DMS153 treated with DMSO at 0.1 percent for 48 hours (cell line): ENCODE results near the gene FBXO21.
"Not testable (repeated sequence)": the region's sequence is repeated elsewhere in the genome, so short reads cannot be mapped to it uniquely, and the experiment has no call there.

Experiments
- DNase-seq: peaks from one replicate; lab custom pipeline; 2025; ENCODE audit not compliant: unreplicated experiment; lab: John Stamatoyannopoulos, UW

The FBXO21 gene

GRCh38 chr12:117202556-117202955 lies 12.3 kb upstream of the FBXO21 start:
- DNase-seq, result no peak

GRCh38 chr12:117202033-117202432 lies 11.8 kb upstream of the FBXO21 start:
- no peak for DNase-seq

GRCh38 chr12:117199956-117200744 lies 9.9 kb upstream of the FBXO21 start:
- not testable (repeated sequence) for DNase-seq

GRCh38 chr12:117196334-117196733 lies 6.1 kb upstream of the FBXO21 start:
- not testable (repeated sequence) for DNase-seq

- DNase-seq, result not testable (repeated sequence)
Measured at GRCh38 chr12:117195027-117195426, 4.8 kb upstream of the FBXO21 start.

GRCh38 chr12:117193903-117194302 lies 3.6 kb upstream of the FBXO21 start:
- no peak for DNase-seq

- not testable (repeated sequence) for DNase-seq
Measured at GRCh38 chr12:117192581-117192980, 2.3 kb upstream of the FBXO21 start.

- no peak for DNase-seq
Measured at GRCh38 chr12:117192057-117192456, 1.8 kb upstream of the FBXO21 start.

GRCh38 chr12:117189725-117190209 lies 503 bp downstream of the FBXO21 start:
- no peak for DNase-seq

GRCh38 chr12:117188961-117189724 lies 1.1 kb downstream of the FBXO21 start:
- DNase-seq, result no peak

- no peak for DNase-seq
Measured at GRCh38 chr12:117188121-117188665, 2.1 kb downstream of the FBXO21 start.

GRCh38 chr12:117187421-117187820 lies 2.8 kb downstream of the FBXO21 start:
- no peak for DNase-seq

GRCh38 chr12:117182866-117183265 lies 7.4 kb downstream of the FBXO21 start:
- DNase-seq, result no peak

GRCh38 chr12:117181468-117181843 lies 8.8 kb downstream of the FBXO21 start:
- DNase-seq, result not testable (repeated sequence)

GRCh38 chr12:117180758-117181467 lies 9.4 kb downstream of the FBXO21 start:
- DNase-seq, result no peak

- DNase-seq, result no peak
Measured at GRCh38 chr12:117178745-117179144, 11.5 kb downstream of the FBXO21 start.

GRCh38 chr12:117178301-117178700 lies 12.0 kb downstream of the FBXO21 start:
- DNase-seq, result no peak

- DNase-seq, result no peak
Measured at GRCh38 chr12:117172168-117172567, 18.1 kb downstream of the FBXO21 start.

- DNase-seq, result no peak
Measured at GRCh38 chr12:117171499-117172162, 18.6 kb downstream of the FBXO21 start.

- no peak for DNase-seq
Measured at GRCh38 chr12:117169548-117169947, 20.7 kb downstream of the FBXO21 start.

GRCh38 chr12:117168976-117169375 lies 21.3 kb downstream of the FBXO21 start:
- DNase-seq, result no peak
